H9 (cell line): ENCODE data around the gene PCDH9. TPM values are rescaled to one million over a fixed set of nuclear protein-coding genes. Genes with fewer than 3 reads are reported as not detected.

Source experiments
- DNase-seq: peaks from one replicate; pipeline ENCODE4 v3.0.0-alpha.2; 2017
- H2AFZ ChIP-seq: one replicate; pipeline ENCODE4 v1.6.1; 2013; ENCODE audit warnings: mild to moderate bottlenecking, low read length, control low read depth, moderate library complexity
- H2AK5ac ChIP-seq: 2 replicates; pipeline ENCODE4 v1.6.1; 2013; ENCODE audit warnings: low read length, control low read depth, mixed read lengths; ENCODE audit not compliant: insufficient read length
- H2BK120ac ChIP-seq: one replicate; pipeline ENCODE4 v1.6.1; 2013; ENCODE audit warnings: low read depth, mild to moderate bottlenecking, low read length, control low read depth, inconsistent platforms; ENCODE audit not compliant: poor library complexity, severe bottlenecking
- H2BK12ac ChIP-seq: 2 replicates; pipeline ENCODE4 v1.6.1; 2013; ENCODE audit warnings: low read length, control low read depth, mixed read lengths, low read depth; ENCODE audit not compliant: insufficient read length
- H2BK15ac ChIP-seq: 2 replicates; pipeline ENCODE4 v1.6.1; 2013; ENCODE audit warnings: low read depth, low read length, control low read depth
- H2BK20ac ChIP-seq: one replicate; pipeline ENCODE4 v1.6.1; 2013; ENCODE audit warnings: low read depth, mild to moderate bottlenecking, low read length, control low read depth, inconsistent platforms; ENCODE audit not compliant: poor library complexity, severe bottlenecking
- H2BK5ac ChIP-seq: 2 replicates; pipeline ENCODE4 v1.6.1; 2013; ENCODE audit warnings: low read length, control low read depth, mixed read lengths; ENCODE audit not compliant: insufficient read length
- H3K14ac ChIP-seq: 2 replicates; pipeline ENCODE4 v1.6.1; 2013; ENCODE audit warnings: low read length, control low read depth; ENCODE audit not compliant: insufficient read depth
- H3K18ac ChIP-seq: 2 replicates; pipeline ENCODE4 v1.6.1; 2013; ENCODE audit warnings: low read depth, mild to moderate bottlenecking, mixed read lengths, low read length, control low read depth; ENCODE audit not compliant: insufficient read length
- H3K23ac ChIP-seq: 2 replicates; pipeline ENCODE4 v1.6.1; 2013; ENCODE audit warnings: low read length, control low read depth, mixed read lengths, low read depth; ENCODE audit not compliant: insufficient read length
- H3K23me2 ChIP-seq: 2 replicates; pipeline ENCODE4 v1.6.1; 2013; ENCODE audit warnings: low read depth, mild to moderate bottlenecking, mixed read lengths, low read length, control low read depth; ENCODE audit not compliant: insufficient read length, poor library complexity, severe bottlenecking
- H3K27ac ChIP-seq: 2 replicates; pipeline ENCODE4 v1.5.1; 2013; ENCODE audit warnings: low read length, control low read depth, mixed read lengths, low read depth; ENCODE audit not compliant: insufficient read length
- H3K27me3 ChIP-seq: 2 replicates; pipeline ENCODE4 v1.6.1; 2013; ENCODE audit warnings: low read length, control low read depth, inconsistent platforms; ENCODE audit not compliant: insufficient read depth
- H3K4ac ChIP-seq: 2 replicates; pipeline ENCODE4 v1.6.1; 2013; ENCODE audit warnings: low read depth, mild to moderate bottlenecking, control low read depth, inconsistent platforms, low read length, moderate library complexity
- H3K4me1 ChIP-seq: 2 replicates; pipeline ENCODE4 v1.6.1; 2013; ENCODE audit warnings: low read length, control low read depth, inconsistent platforms; ENCODE audit not compliant: insufficient read depth
- H3K4me2 ChIP-seq: 2 replicates; pipeline ENCODE4 v1.6.1; 2013; ENCODE audit warnings: low read length, control low read depth, mixed read lengths; ENCODE audit not compliant: insufficient read length, insufficient read depth
- H3K56ac ChIP-seq: 2 replicates; pipeline ENCODE4 v1.6.1; 2013; ENCODE audit warnings: low read depth, mild to moderate bottlenecking, mixed read lengths, low read length, control low read depth; ENCODE audit not compliant: insufficient read length
- H3K79me1 ChIP-seq: 2 replicates; pipeline ENCODE4 v1.6.1; 2013; ENCODE audit warnings: low read depth, mild to moderate bottlenecking, moderate library complexity, low read length, control low read depth, inconsistent platforms; ENCODE audit not compliant: insufficient read depth, poor library complexity, severe bottlenecking
- H3K79me2 ChIP-seq: 2 replicates; pipeline ENCODE4 v1.6.1; 2013; ENCODE audit warnings: low read length, control low read depth, inconsistent platforms; ENCODE audit not compliant: insufficient read depth
- H3K9ac ChIP-seq: 2 replicates; pipeline ENCODE4 v1.6.1; 2013; ENCODE audit warnings: low read length, control low read depth, mixed read lengths; ENCODE audit not compliant: insufficient read length; ENCODE audit errors: extremely low read depth
- H3K9me3 ChIP-seq: one replicate; pipeline ENCODE4 v1.6.1; 2013; ENCODE audit warnings: low read depth, low read length, inconsistent platforms; ENCODE audit not compliant: control insufficient read depth
- H3T11ph ChIP-seq: one replicate; pipeline ENCODE4 v1.6.1; 2013; ENCODE audit warnings: mild to moderate bottlenecking, low read length, control low read depth, inconsistent platforms
- H4K20me1 ChIP-seq: one replicate; pipeline ENCODE4 v1.6.1; 2013; ENCODE audit not compliant: control insufficient read depth, insufficient read length, insufficient read depth
- H4K5ac ChIP-seq: 2 replicates; pipeline ENCODE4 v1.6.1; 2013; ENCODE audit warnings: low read depth, mild to moderate bottlenecking, mixed read lengths, low read length, control low read depth; ENCODE audit not compliant: insufficient read length
- H4K8ac ChIP-seq: replicated peaks from 2 replicates; pipeline ENCODE4 v1.6.1; 2013; ENCODE audit warnings: low read length, control low read depth, mixed read lengths, low read depth; ENCODE audit not compliant: insufficient read length
- H4K91ac ChIP-seq: 2 replicates; pipeline ENCODE4 v1.6.1; 2013; ENCODE audit warnings: low read depth, mild to moderate bottlenecking, moderate library complexity, mixed read lengths, low read length, control low read depth; ENCODE audit not compliant: insufficient read length
- H3K27ac Mint-ChIP-seq, 3 experiments: 2 replicates in 2 of 3; 3 replicates in 1 of 3; pipeline ENCODE4 v1.8.0; 2020 to 2021; ENCODE audit warnings: mixed read lengths in 3 of 3, mild to moderate bottlenecking in 1 of 3, moderate library complexity in 1 of 3
- H3K27me3 Mint-ChIP-seq: 2 replicates; pipeline ENCODE4 v1.8.0; 2021; ENCODE audit warnings: low read depth, mild to moderate bottlenecking, moderate library complexity, mixed read lengths
- H3K36me3 Mint-ChIP-seq, 3 experiments: 2 replicates in 2 of 3; 3 replicates in 1 of 3; pipeline ENCODE4 v1.8.0; 2020 to 2021; ENCODE audit warnings: low read depth in 3 of 3, mixed read lengths in 3 of 3; ENCODE audit not compliant: insufficient read depth in 1 of 3
- H3K4me1 Mint-ChIP-seq, 2 experiments: 2 replicates each; pipeline ENCODE4 v1.8.0; 2020; ENCODE audit warnings: mixed read lengths in 2 of 2
- H3K4me3 Mint-ChIP-seq, 2 experiments: 2 replicates in 1 of 2; 3 replicates in 1 of 2; pipeline ENCODE4 v1.8.0; 2020 to 2021; ENCODE audit warnings: mild to moderate bottlenecking in 2 of 2, mixed read lengths in 2 of 2, moderate library complexity in 1 of 2
- H3K9me3 Mint-ChIP-seq, 2 experiments: 2 replicates in 1 of 2; 3 replicates in 1 of 2; pipeline ENCODE4 v1.8.0; 2020; ENCODE audit warnings: mild to moderate bottlenecking in 2 of 2, mixed read lengths in 2 of 2, moderate library complexity in 1 of 2
- CTCF ChIP-seq: fragments of 200-600 bp; sonication (generic); conservative IDR thresholded peaks from 3 replicates; pipeline ENCODE4 v1.8.0; 2021; ENCODE audit warnings: antibody characterized with exemption, mild to moderate bottlenecking
- WGBS: extraction: QIAGEN DNeasy Blood & Tissue Kit; methylation state at CpG from one replicate; pipeline ENCODE4 v1.1.7; 2013; ENCODE audit warnings: missing lambda C conversion rate, low lambda C conversion rate, mixed read lengths; ENCODE audit not compliant: insufficient read length; ENCODE audit errors: extremely low coverage; 5-methylcytosine and 5-hydroxymethylcytosine counted together
- total RNA-seq: library from RNA; stranded (reverse); gene quantifications from 2 replicates; pipeline ENCODE4 v1.2.1, GENCODE V29; 2021

The PCDH9 gene
- total RNA-seq, 1 experiment from 2014 or later = 0.11 TPM

GRCh38 chr13:66829803-66830202 lies 400.3 kb downstream of the PCDH9 start:
- Histone ChIP-seq H2BK15ac (no peak overlapping the region), H3K14ac (no peak overlapping the region), H3T11ph (no peak overlapping the region), H3K27ac (no peak overlapping the region), H2BK12ac (no peak overlapping the region), H3K4me1 (no peaks in the 10 kb centered on the region), H3K56ac (no peak overlapping the region), H3K79me2 (no peaks in the 10 kb centered on the region), H3K79me1 (no peaks in the 10 kb centered on the region), H4K5ac (no peak overlapping the region), H2BK5ac (no peak overlapping the region), H3K27me3 (no peaks in the 10 kb centered on the region), H3K23me2 (no peaks in the 10 kb centered on the region), H4K8ac (no peak overlapping the region), H4K20me1 (no peaks in the 10 kb centered on the region), H3K23ac (no peak overlapping the region), H3K9ac (no peak overlapping the region), H3K4ac (no peak overlapping the region), H2AK5ac (no peak overlapping the region), H4K91ac (no peak overlapping the region), H2BK120ac (no peak overlapping the region), H2BK20ac (no peak overlapping the region), H3K9me3 (no peaks in the 10 kb centered on the region), H3K18ac (no peak overlapping the region), H2AFZ (no peak overlapping the region), H3K4me2 (no peak overlapping the region)
- Mint-ChIP-seq H3K27ac (no peak overlapping the region), H3K4me3 (no peak overlapping the region), H3K9me3 (no peaks in the 10 kb centered on the region), H3K36me3 (no peaks in the 10 kb centered on the region), H3K4me1 (no peaks in the 10 kb centered on the region), H3K27me3 (no peaks in the 10 kb centered on the region)
- no peak for DNase-seq
- no CpG with 5 or more reads among the region's 2 CpGs for WGBS
- no peak for TF ChIP-seq CTCF
